CD4-positive, CD25-positive, alpha-beta regulatory T cell (primary cell): Measurements from ENCODE around the gene FASN. TPM values are rescaled to one million over a fixed set of nuclear protein-coding genes. Genes with fewer than 3 reads are reported as not detected.

Experiments used
- ATAC-seq, 2 donors: fragments of 150-1000 bp; cut with Tn5 transposase; one replicate each; pipeline ENCODE4 v1.10.0; 2021; ENCODE audit warnings: low read depth in 2 of 2, moderate number of reproducible peaks in 2 of 2, moderate library complexity in 1 of 2
- DNase-seq, 3 donors: peaks; one replicate each; pipeline versions ENCODE4 v3.0.0 to v3.0.0-alpha.2; 2012 to 2022; ENCODE audit warnings: mixed read lengths in 1 of 3
- H3K27ac ChIP-seq: one replicate; pipeline ENCODE4 v1.7.0; 2013; ENCODE audit warnings: mild to moderate bottlenecking, low read length; ENCODE audit not compliant: insufficient read depth, poor library complexity, severe bottlenecking
- H3K27me3 ChIP-seq: one replicate; pipeline ENCODE4 v1.7.0; 2013; ENCODE audit warnings: low read length; ENCODE audit not compliant: control insufficient read depth, insufficient read depth
- H3K36me3 ChIP-seq: one replicate; pipeline ENCODE4 v1.7.0; 2013; ENCODE audit warnings: mild to moderate bottlenecking, low read length, moderate library complexity; ENCODE audit not compliant: control insufficient read depth, insufficient read depth
- H3K4me1 ChIP-seq: 2 replicates; pipeline ENCODE4 v1.7.0; 2013; ENCODE audit warnings: mild to moderate bottlenecking, low read length; ENCODE audit not compliant: insufficient read depth, control insufficient read depth, poor library complexity, severe bottlenecking
- H3K4me3 ChIP-seq: one replicate; pipeline ENCODE4 v1.7.0; 2013; ENCODE audit warnings: low read depth, mild to moderate bottlenecking, low read length, moderate library complexity
- H3K9me3 ChIP-seq, 2 experiments: 1 replicate in 1 of 2; 2 replicates in 1 of 2; pipeline ENCODE4 v1.7.0; 2013; ENCODE audit warnings: low read length in 2 of 2, mild to moderate bottlenecking in 1 of 2, moderate library complexity in 1 of 2; ENCODE audit not compliant: control insufficient read depth in 2 of 2
- H3K27ac Mint-ChIP-seq, 3 donors: one replicate each; pipeline ENCODE4 v1.8.0; 2020 to 2022; ENCODE audit warnings: mild to moderate bottlenecking in 3 of 3, mixed read lengths in 3 of 3, moderate library complexity in 2 of 3
- H3K27me3 Mint-ChIP-seq: one replicate; pipeline ENCODE4 v1.8.0; 2022; ENCODE audit warnings: mild to moderate bottlenecking, mixed read lengths
- H3K36me3 Mint-ChIP-seq: one replicate; pipeline ENCODE4 v1.8.0; 2020; ENCODE audit warnings: mixed read lengths
- H3K4me1 Mint-ChIP-seq, 4 donors: one replicate each; pipeline ENCODE4 v1.8.0; 2020 to 2022; ENCODE audit warnings: mixed read lengths in 4 of 4, mild to moderate bottlenecking in 1 of 4
- H3K4me3 Mint-ChIP-seq, 4 donors: one replicate each; pipeline ENCODE4 v1.8.0; 2020 to 2022; ENCODE audit warnings: mild to moderate bottlenecking in 4 of 4, mixed read lengths in 4 of 4, moderate library complexity in 3 of 4
- H3K9me3 Mint-ChIP-seq, 7 donors: one replicate each; pipeline ENCODE4 v1.8.0; 2020 to 2022; ENCODE audit warnings: mixed read lengths in 7 of 7, mild to moderate bottlenecking in 3 of 7, moderate library complexity in 2 of 7
- polyA plus RNA-seq, 4 donors: library from polyadenylated mRNA; unstranded; fragments of 300-500 nt; fragmentation: Illumina TruSeq; gene quantifications; one replicate each; pipeline ENCODE4 v1.2.3, GENCODE V29; 2021
- total RNA-seq: library from RNA; stranded (reverse); gene quantifications from one replicate; pipeline ENCODE4 v1.2.3, GENCODE V29; 2022

Gene FASN
- total and polyA plus RNA-seq, 5 donors from 2014 or later, result 0.23 to 153 (median 0.79) TPM

DNA sequence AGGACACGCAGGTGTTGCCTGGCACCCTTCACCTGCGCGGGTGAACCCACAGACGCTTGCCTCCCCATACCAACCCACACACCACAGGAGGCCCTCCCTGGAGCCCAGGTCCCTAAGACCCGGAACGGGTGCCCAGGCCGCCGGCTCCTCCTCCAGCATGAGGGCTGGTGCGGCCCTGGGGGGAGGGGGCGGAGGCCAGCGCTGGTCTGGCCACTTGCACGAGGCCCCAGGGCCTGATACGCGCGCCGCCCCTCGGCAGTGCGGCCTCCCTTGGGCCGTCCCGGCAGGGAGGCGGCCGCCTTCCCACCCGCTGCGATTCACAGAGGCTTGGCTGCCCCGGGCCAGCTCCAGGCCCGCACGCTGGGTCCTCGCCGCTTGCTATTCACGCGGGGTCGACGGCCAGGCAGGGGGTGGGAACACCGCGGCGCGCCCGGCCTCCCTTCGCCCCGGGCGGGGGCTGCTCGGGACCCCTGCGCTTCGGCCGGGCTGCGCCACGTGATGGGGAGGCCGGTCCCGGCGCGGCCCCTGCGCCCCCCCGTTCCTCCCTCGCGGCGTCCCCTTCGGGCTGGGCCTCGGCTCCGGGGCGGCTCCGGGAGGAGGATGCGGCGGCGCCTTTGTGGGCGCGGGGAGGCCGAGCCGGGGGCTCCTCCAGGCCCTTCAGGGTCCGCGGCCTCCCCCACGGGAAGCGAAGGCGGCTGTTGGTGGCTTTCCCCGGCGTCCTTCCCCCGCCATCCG is 685 bp downstream of the FASN start:
- DNase-seq, result peak in 2 of 3 donors; percentile 29 to 36
- H3K27ac ChIP-seq, result peak overlapping the region; percentile 86
- Mint-ChIP-seq H3K4me1 (peaks cover 0 to 16% (median 2%) of the 10 kb centered on the region in 4 donors), H3K9me3 (no peaks in the 10 kb centered on the region), H3K27ac (no peak overlapping the region), H3K4me3 (peak overlapping the region; percentile 47 to 89 (median 71)), H3K27me3 (no peaks in the 10 kb centered on the region), H3K36me3 (no peaks in the 10 kb centered on the region)
- peaks cover 21% of the 10 kb centered on the region for H3K4me1 ChIP-seq
- peaks cover 3% of the 10 kb centered on the region for H3K36me3 ChIP-seq
- H3K4me3 ChIP-seq, result no peak overlapping the region
- H3K27me3 ChIP-seq, result no peaks in the 10 kb centered on the region
- no peak for ATAC-seq
- H3K9me3 ChIP-seq, result no peaks in the 10 kb centered on the region

DNA sequence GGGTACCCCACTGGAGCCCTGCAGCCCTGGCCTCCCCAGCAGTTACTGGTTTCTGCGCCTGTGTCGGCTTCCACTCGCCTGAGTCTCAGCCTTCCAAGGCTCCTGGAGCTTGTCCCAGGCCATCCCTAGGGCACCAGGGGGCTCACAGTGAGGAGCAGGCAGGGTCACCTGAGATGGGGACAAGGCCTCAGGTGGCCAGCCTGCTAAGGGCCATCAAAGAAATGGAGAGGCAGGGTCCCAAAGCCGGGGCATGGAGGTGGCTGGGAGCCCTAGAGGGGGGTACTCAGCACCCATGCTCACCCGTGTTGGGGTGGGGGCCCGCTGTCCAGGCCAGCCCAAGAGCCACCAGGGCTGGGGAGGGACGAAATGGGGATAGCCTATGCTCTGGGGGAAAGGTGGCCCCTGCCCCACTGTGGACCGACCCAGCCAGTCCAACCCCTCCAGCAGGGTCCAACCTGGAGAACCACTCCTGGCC is 1.3 kb downstream of the FASN start:
- Mint-ChIP-seq H3K9me3 (no peaks in the 10 kb centered on the region), H3K4me1 (peaks cover 0 to 15% (median 2%) of the 10 kb centered on the region in 4 donors), H3K4me3 (peak overlapping the region; percentile 47 to 89 (median 71)), H3K27ac (peak overlapping the region in 1 of 3 donors; percentile 9), H3K27me3 (no peaks in the 10 kb centered on the region), H3K36me3 (no peaks in the 10 kb centered on the region)
- no peak for ATAC-seq
- H3K27me3 ChIP-seq, result no peaks in the 10 kb centered on the region
- H3K4me1 ChIP-seq, result peaks cover 21% of the 10 kb centered on the region
- DNase-seq, result no peak
- no peaks in the 10 kb centered on the region for H3K9me3 ChIP-seq
- H3K36me3 ChIP-seq, result peaks cover 8% of the 10 kb centered on the region
- no peak overlapping the region for H3K27ac ChIP-seq
- no peak overlapping the region for H3K4me3 ChIP-seq

DNA sequence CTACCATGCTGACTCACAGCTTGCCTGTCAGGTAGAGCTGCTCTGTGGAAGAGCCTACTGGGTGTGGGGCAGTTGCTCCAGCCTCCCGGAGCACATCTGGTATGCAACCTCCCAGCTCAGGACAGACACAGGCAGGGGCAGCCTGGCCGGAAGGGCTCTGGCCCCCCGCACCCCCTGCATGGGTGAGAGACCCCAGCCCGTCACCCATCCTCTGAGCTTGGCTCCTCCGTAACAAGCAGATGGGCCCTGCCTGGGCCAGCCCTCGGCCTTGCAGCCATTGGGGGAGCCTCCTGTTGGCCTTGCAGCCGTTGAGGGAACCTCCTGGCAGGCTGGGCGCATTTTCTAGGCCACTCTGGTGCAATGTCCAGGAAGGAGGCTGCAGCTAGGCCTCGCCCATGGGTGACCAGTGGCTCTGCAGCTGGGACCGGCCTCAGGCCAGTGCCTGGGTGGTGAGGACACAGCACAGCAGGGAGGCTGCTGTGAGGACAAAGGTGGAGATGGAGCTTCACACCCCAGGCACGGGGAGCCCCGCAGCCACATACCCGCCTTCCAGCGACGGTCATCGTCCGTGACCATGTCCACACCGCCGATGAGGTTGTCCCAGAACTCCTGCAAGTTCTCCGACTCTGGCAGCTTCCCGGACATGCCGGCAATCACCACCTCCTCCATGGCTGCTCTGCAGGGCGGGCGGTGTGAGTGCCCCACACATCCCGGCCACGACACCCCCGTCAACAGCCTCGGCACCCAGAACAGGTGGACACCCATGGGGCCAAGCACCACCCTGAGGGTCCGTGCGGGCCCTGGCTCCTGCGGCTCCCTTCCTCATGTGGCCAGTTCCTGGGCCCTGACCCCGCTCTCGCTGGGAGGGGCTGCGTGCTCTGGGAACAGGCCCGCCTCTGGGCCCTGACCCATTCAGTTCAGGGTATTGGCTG is 2.0 kb downstream of the FASN start:
- Histone ChIP-seq H3K27me3 (no peaks in the 10 kb centered on the region), H3K27ac (no peak overlapping the region), H3K9me3 (no peaks in the 10 kb centered on the region), H3K4me3 (no peak overlapping the region), H3K4me1 (peaks cover 21% of the 10 kb centered on the region), H3K36me3 (peaks cover 10% of the 10 kb centered on the region)
- no peak overlapping the region for H3K27ac Mint-ChIP-seq
- no peaks in the 10 kb centered on the region for H3K36me3 Mint-ChIP-seq
- no peak for DNase-seq
- H3K4me3 Mint-ChIP-seq, result peak overlapping the region; percentile 35 to 52 (median 42)
- no peaks in the 10 kb centered on the region for H3K27me3 Mint-ChIP-seq
- peaks cover 0 to 13% (median 2%) of the 10 kb centered on the region in 4 donors for H3K4me1 Mint-ChIP-seq
- H3K9me3 Mint-ChIP-seq, result no peaks in the 10 kb centered on the region
- no peak for ATAC-seq

DNA sequence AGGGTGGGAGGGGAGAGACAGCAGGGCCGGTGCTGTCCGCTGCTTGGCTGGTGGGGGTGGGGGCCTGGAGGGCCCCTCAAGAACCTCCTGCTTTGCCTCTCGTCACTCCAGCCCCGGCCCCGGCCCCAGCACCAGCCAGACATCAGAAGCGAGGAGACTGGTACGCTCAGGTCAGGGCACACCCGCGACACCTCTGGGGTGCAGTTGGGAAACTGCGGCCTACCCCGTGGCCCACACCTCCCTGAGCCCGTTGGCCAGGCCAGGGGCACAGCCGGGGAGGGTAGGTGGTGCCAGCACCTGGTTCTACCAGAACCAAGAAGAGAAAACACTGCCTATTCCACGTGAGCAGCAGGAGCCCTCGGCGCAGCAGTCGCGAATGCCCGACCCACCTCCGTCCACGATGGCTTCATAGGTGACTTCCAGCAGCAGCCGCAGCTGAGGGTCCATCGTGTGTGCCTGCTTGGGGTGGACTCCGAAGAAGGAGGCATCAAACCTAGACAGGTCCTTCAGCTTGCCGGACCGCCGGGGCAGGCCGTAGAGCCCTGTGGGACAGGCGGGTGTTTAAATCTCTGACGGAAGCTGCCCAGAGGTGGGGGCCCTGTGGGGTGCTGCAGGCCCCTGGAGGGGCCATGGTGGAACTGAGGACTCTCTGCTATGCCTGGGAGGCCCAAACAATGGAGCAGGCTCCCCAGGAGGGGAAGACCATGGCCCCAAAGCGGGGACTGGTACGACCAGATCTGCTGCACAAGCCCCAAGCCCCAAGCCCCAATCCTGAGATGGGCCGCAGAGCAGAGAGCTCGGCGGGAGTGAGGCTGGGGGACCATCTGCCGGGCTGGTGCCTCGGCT is 2.9 kb downstream of the FASN start:
- H3K4me1 ChIP-seq, result peaks cover 21% of the 10 kb centered on the region
- DNase-seq (no peak), ATAC-seq (no peak)
- no peak overlapping the region for H3K27ac Mint-ChIP-seq
- peak overlapping the region in 3 of 4 donors; percentile 16 to 58 (median 35) for H3K4me3 Mint-ChIP-seq
- H3K27me3 ChIP-seq, result no peaks in the 10 kb centered on the region
- peaks cover 0 to 13% (median 2%) of the 10 kb centered on the region in 4 donors for H3K4me1 Mint-ChIP-seq
- peaks cover 10% of the 10 kb centered on the region for H3K36me3 ChIP-seq
- no peaks in the 10 kb centered on the region for H3K9me3 Mint-ChIP-seq
- no peaks in the 10 kb centered on the region for H3K9me3 ChIP-seq
- no peaks in the 10 kb centered on the region for H3K27me3 Mint-ChIP-seq
- no peak overlapping the region for H3K4me3 ChIP-seq
- H3K27ac ChIP-seq, result no peak overlapping the region
- H3K36me3 Mint-ChIP-seq, result no peaks in the 10 kb centered on the region

DNA sequence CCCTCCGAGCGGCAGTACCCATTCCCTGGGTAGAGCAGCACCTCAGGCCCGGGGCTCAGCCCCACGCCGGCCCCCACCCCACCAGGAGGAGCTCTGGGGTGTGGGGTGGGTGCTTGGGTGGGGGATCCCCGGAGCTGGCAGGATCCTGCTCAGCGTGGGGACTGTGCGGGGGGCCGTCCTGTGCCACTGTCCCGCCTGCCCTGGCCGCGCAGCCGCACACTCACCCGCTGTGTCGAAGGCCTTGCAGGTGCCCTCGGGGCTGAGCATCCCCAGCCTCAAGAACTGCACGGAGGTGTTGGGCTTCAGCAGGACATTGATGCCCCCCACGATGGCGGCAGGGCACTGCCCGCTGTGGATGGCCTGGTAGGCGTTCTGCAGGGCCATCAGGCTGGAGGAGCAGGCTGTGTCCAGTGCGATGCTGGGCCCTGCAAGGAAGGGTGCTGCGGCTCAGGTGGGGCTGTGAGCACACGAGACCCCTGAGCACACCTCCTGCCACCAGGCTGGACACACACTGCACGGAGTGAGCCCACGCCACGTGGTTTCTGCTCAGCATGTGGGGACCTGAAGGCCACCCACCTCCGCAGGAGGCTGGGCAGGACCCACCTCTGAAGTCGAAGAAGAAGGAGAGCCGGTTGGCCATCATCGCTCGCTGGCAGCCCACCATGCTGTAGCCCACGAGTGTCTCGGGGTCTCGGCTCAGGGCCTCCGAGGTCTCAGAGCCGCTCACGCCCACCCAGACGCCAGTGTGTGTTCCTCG is 4.9 kb downstream of the FASN start:
- Mint-ChIP-seq H3K27me3 (no peaks in the 10 kb centered on the region), H3K9me3 (no peaks in the 10 kb centered on the region), H3K36me3 (no peaks in the 10 kb centered on the region), H3K27ac (no peak overlapping the region), H3K4me3 (no peak overlapping the region), H3K4me1 (peaks cover 0 to 4% (median 0%) of the 10 kb centered on the region in 4 donors)
- Histone ChIP-seq H3K4me1 (peaks cover 12% of the 10 kb centered on the region), H3K9me3 (no peaks in the 10 kb centered on the region), H3K4me3 (no peak overlapping the region), H3K27ac (no peak overlapping the region), H3K36me3 (peaks cover 18% of the 10 kb centered on the region), H3K27me3 (no peaks in the 10 kb centered on the region)
- no peak for ATAC-seq
- DNase-seq, result no peak

- H3K4me1 Mint-ChIP-seq, result peaks cover 0 to 4% (median 0%) of the 10 kb centered on the region in 4 donors
- ATAC-seq (no peak), DNase-seq (no peak)
- H3K9me3 Mint-ChIP-seq, result no peaks in the 10 kb centered on the region
- no peak overlapping the region for H3K4me3 Mint-ChIP-seq
- H3K27ac Mint-ChIP-seq, result no peak overlapping the region
- H3K9me3 ChIP-seq, result no peaks in the 10 kb centered on the region
- no peaks in the 10 kb centered on the region for H3K27me3 Mint-ChIP-seq
- H3K36me3 ChIP-seq, result peaks cover 20% of the 10 kb centered on the region
- H3K4me1 ChIP-seq, result peaks cover 12% of the 10 kb centered on the region
- no peak overlapping the region for H3K4me3 ChIP-seq
- no peaks in the 10 kb centered on the region for H3K27me3 ChIP-seq
- H3K36me3 Mint-ChIP-seq, result no peaks in the 10 kb centered on the region
- H3K27ac ChIP-seq, result no peak overlapping the region
These were observed 5.4 kb downstream of the FASN start for GRCh38 chr17:82092628-82092994.
